Endothelial cell of umbilical vein (primary cell): ENCODE measurements around the gene DSCAML1. TPM values are rescaled to one million over a fixed set of nuclear protein-coding genes. Genes with fewer than 3 reads are reported as not detected.

ENCODE experiments used
- BruUV-seq: library from RNA; stranded (reverse); fragments of 400-500 nt; replicated peaks from 2 replicates; lab custom pipeline; 2021; lab: Mats Ljungman, UMichigan
- CTCF ChIA-PET: fragments of 300-600, 350-600 bp; sonication (Branson Sonifier 250); formaldehyde crosslinking; loops from one replicate; lab custom pipeline; 2021; ENCODE audit warnings: antibody characterized with exemption, inconsistent platforms; lab: Charles Lee
- POLR2A ChIA-PET: fragments of 300-600, 350-600 bp; sonication (Branson Sonifier 250); formaldehyde crosslinking; loops from one replicate; lab custom pipeline; 2021; ENCODE audit warnings: antibody characterized with exemption, inconsistent platforms; lab: Charles Lee
- DNase-seq: peaks from one replicate; pipeline ENCODE4 v3.0.0-alpha.2; 2011; ENCODE audit warnings: low read depth, low spot score
- FAIRE-seq: peaks from 2 replicates; lab custom pipeline; 2011; peaks lifted over from hg19 to GRCh38; lab: Jason Lieb, UNC
- H2AFZ ChIP-seq: 2 replicates; pipeline ENCODE4 v1.6.0; 2012; ENCODE audit warnings: low read depth, low read length, control low read depth, inconsistent platforms
- H3K27ac ChIP-seq: 2 replicates; pipeline ENCODE4 v1.5.1; 2011; ENCODE audit warnings: low read depth, mild to moderate bottlenecking, control low read depth, low read length, moderate library complexity; ENCODE audit not compliant: insufficient read depth
- H3K27me3 ChIP-seq, 2 experiments: 2 replicates each; pipeline versions ENCODE4 v1.6.0 to v1.6.1; 2011; ENCODE audit warnings: low read length in 2 of 2, mixed read lengths in 1 of 2; ENCODE audit not compliant: control insufficient read depth in 2 of 2, insufficient read depth in 2 of 2
- H3K36me3 ChIP-seq, 2 experiments: 2 replicates in 1 of 2; 3 replicates in 1 of 2; pipeline ENCODE4 v1.5.1; 2011; ENCODE audit warnings: low read length in 2 of 2, mild to moderate bottlenecking in 1 of 2, moderate library complexity in 1 of 2; ENCODE audit not compliant: control insufficient read depth in 2 of 2, insufficient read depth in 2 of 2; ENCODE audit errors: extremely low read depth in 1 of 2
- H3K4me1 ChIP-seq: 3 replicates; pipeline ENCODE4 v1.5.1; 2011; ENCODE audit warnings: mild to moderate bottlenecking, low read length; ENCODE audit not compliant: control insufficient read depth, insufficient read depth; ENCODE audit errors: extremely low read depth
- H3K4me2 ChIP-seq: 2 replicates; pipeline ENCODE4 v1.6.1; 2011; ENCODE audit warnings: low read length, control low read depth, mixed read lengths; ENCODE audit not compliant: insufficient read depth
- H3K4me3 ChIP-seq, 3 experiments: fragments of 200-600 bp in 1 of 3; sonication (generic), shearing (Covaris generic) in 1 of 3; replicated peaks in 1 of 3; 2 replicates each; pipeline ENCODE4 v1.5.1; 2011 to 2016; ENCODE audit warnings: control low read depth in 3 of 3, low read length in 3 of 3, mild to moderate bottlenecking in 2 of 3, inconsistent platforms in 1 of 3, low read depth in 1 of 3, moderate library complexity in 1 of 3; ENCODE audit not compliant: insufficient read depth in 1 of 3
- H3K79me2 ChIP-seq: 2 replicates; pipeline ENCODE4 v1.6.0; 2012; ENCODE audit warnings: low read length, inconsistent platforms; ENCODE audit not compliant: control insufficient read depth, insufficient read depth
- H3K9ac ChIP-seq: replicated peaks from 2 replicates; pipeline ENCODE3; 2011; ENCODE audit warnings: low read length, control low read depth; ENCODE audit not compliant: insufficient read depth; ENCODE audit errors: extremely low read depth
- H3K9me1 ChIP-seq: replicated peaks from 3 replicates; pipeline ENCODE4 v1.6.0; 2011; ENCODE audit warnings: mild to moderate bottlenecking, low read length; ENCODE audit not compliant: control insufficient read depth, insufficient read depth; ENCODE audit errors: extremely low read depth
- H3K9me3 ChIP-seq: replicated peaks from 2 replicates; pipeline ENCODE4 v1.5.1; 2012; ENCODE audit warnings: low read length, inconsistent platforms; ENCODE audit not compliant: control insufficient read depth, insufficient read depth
- H4K20me1 ChIP-seq: replicated peaks from 2 replicates; pipeline ENCODE3; 2011; ENCODE audit warnings: mild to moderate bottlenecking, low read length; ENCODE audit not compliant: control insufficient read depth, insufficient read depth; ENCODE audit errors: extremely low read depth
- CTCF ChIP-seq, 2 donors: IDR thresholded peaks; 1 replicate in 1 of 2; 2 replicates in 1 of 2; pipeline ENCODE4 v1.5.1; 2011; ENCODE audit warnings: low read length in 2 of 2, mild to moderate bottlenecking in 2 of 2, moderate library complexity in 2 of 2, control low read depth in 1 of 2, inconsistent platforms in 1 of 2, low read depth in 1 of 2; ENCODE audit not compliant: insufficient read depth in 1 of 2; ENCODE audit errors: extremely low read depth in 1 of 2
- EZH2 ChIP-seq: IDR thresholded peaks from 2 replicates; pipeline ENCODE4 v1.6.1; 2012; ENCODE audit warnings: borderline replicate concordance, low read depth, mild to moderate bottlenecking, moderate library complexity, low read length, inconsistent platforms; ENCODE audit not compliant: severe bottlenecking
- FOS ChIP-seq: IDR thresholded peaks from 2 replicates; pipeline ENCODE4 v1.6.1; 2011; ENCODE audit warnings: mild to moderate bottlenecking, low read length, moderate library complexity, borderline replicate concordance; ENCODE audit not compliant: insufficient read depth
- GATA2 ChIP-seq: IDR thresholded peaks from 2 replicates; pipeline ENCODE4 v1.7.0; 2011; ENCODE audit warnings: low read depth, mild to moderate bottlenecking, moderate library complexity, mixed read lengths, low read length; ENCODE audit not compliant: insufficient read length, insufficient read depth
- JUN ChIP-seq: IDR thresholded peaks from 2 replicates; pipeline ENCODE4 v1.6.1; 2011; ENCODE audit warnings: borderline replicate concordance, low read depth; ENCODE audit not compliant: insufficient read length, insufficient read depth
- MAX ChIP-seq: IDR thresholded peaks from 2 replicates; pipeline ENCODE4 v1.6.1; 2011; ENCODE audit not compliant: insufficient read depth, insufficient read length
- MYC ChIP-seq: IDR thresholded peaks from one replicate; pipeline ENCODE4 v1.6.1; 2011; ENCODE audit warnings: mild to moderate bottlenecking, low read depth, low read length
- POLR2A ChIP-seq: IDR thresholded peaks from 2 replicates; pipeline ENCODE4 v1.6.1; 2012; ENCODE audit warnings: low read depth, mild to moderate bottlenecking, control low read depth, low read length
- POLR2AphosphoS5 ChIP-seq: IDR thresholded peaks from 2 replicates; pipeline ENCODE4 v1.6.1; 2012; ENCODE audit warnings: low read depth, mild to moderate bottlenecking, control low read depth, low read length, moderate library complexity; ENCODE audit not compliant: insufficient read depth
- dilution Hi-C: fragments of 300-500 bp; cut with MboI; formaldehyde crosslinking; loops from one replicate; pipeline ENCODE4 v1.15.0; 2019; ENCODE audit warnings: low sequenced_read_pairs; ENCODE audit not compliant: extremely low pct_ligation_motif_present
- intact Hi-C: fragments of 100-400 bp; cut with micrococcal nuclease; formaldehyde crosslinking; loops from one replicate; pipeline ENCODE4 v1.10.0; 2022
- polyA plus RNA-seq, 4 experiments: library from polyadenylated mRNA; depleted of rRNA in 3 of 4; stranded (reverse) in 3 of 4; unstranded in 1 of 4; fragments of >200 nt; gene quantifications; 2 replicates each; pipeline versions ENCODE4 v1.2.1 to v1.2.3, GENCODE V29; 2011 to 2012; ENCODE audit warnings: missing spikeins in 1 of 4
- total RNA-seq: library from RNA; stranded (reverse); gene quantifications from 2 replicates; pipeline ENCODE4 v1.2.3, GENCODE V29; 2021

DSCAML1 gene
- total and polyA plus RNA-seq, 2 donors (not counting 3 experiments of a cell fraction or from before 2014, with no cell fraction given), result not detected

- DNase-seq (no peak), FAIRE-seq (no peak)
- Histone ChIP-seq H4K20me1 (no peaks in the 10 kb centered on the region), H3K9me3 (no peaks in the 10 kb centered on the region), H3K4me2 (no peak overlapping the region), H3K36me3 (no peaks in the 10 kb centered on the region), H3K27ac (no peak overlapping the region), H3K9me1 (no peaks in the 10 kb centered on the region), H3K27me3 (peaks cover 0 to under 1% of the 10 kb centered on the region in 2 experiments), H3K4me3 (no peak overlapping the region), H2AFZ (no peak overlapping the region), H3K79me2 (no peaks in the 10 kb centered on the region), H3K9ac (no peak overlapping the region), H3K4me1 (no peaks in the 10 kb centered on the region)
- intact Hi-C loops, result no loop called here
- POLR2A ChIA-PET, result no interaction called here
- CTCF ChIA-PET, result no interaction called here
- TF ChIP-seq POLR2AphosphoS5, result no peak
- TF ChIP-seq GATA2, result no peak
- TF ChIP-seq FOS, result no peak
- no peak for TF ChIP-seq MYC
- no peak for TF ChIP-seq POLR2A
- TF ChIP-seq JUN, result no peak
- no peak for TF ChIP-seq MAX
- dilution Hi-C loops, result no loop called here
- BruUV-seq, result no TSS peak
These were observed 112.9 kb downstream of the DSCAML1 start for GRCh38 chr11:117684111-117684510.

DNA sequence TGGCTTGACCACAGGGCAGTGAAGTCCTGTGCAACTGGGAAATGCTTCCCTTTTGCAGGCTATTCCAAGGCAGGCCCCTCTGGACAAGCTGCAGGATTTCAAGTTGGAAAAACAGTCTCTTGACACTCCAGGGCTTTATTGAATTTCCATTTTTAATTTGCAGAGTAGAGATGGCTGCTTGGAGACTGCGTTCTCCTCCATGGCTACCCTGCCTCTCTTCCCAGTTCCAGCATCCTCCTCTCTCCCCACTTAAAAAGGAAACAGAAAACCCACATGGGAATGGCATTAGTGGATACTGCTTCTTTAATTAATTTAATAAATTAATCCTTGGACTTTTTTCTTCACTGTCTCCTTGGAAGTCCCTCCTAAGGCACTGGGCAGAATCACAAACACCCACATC is 115.6 kb downstream of the DSCAML1 start:
- CTCF ChIA-PET, result no interaction called here
- H4K20me1 ChIP-seq, result no peaks in the 10 kb centered on the region
- H3K4me3 ChIP-seq, result no peak overlapping the region

More for the DNA sequence above, 115.6 kb downstream of the DSCAML1 start:
- Histone ChIP-seq H3K4me1 (no peaks in the 10 kb centered on the region), H3K79me2 (no peaks in the 10 kb centered on the region), H3K9me1 (no peaks in the 10 kb centered on the region), H3K4me2 (no peak overlapping the region), H2AFZ (no peak overlapping the region), H3K9ac (no peak overlapping the region), H3K36me3 (no peaks in the 10 kb centered on the region), H3K27me3 (no peaks in the 10 kb centered on the region), H3K9me3 (no peaks in the 10 kb centered on the region), H3K27ac (no peak overlapping the region)
- DNase-seq, result no peak
- no peak for TF ChIP-seq MAX
- TF ChIP-seq POLR2AphosphoS5, result no peak
- no peak for TF ChIP-seq EZH2
- TF ChIP-seq MYC, result no peak
- no peak for TF ChIP-seq JUN
- TF ChIP-seq CTCF (IDR thresholded peaks at IDR 0.05; ENCODE audit: extremely low read depth in 1 of 2, insufficient read depth in 1 of 2, low read depth in 1 of 2, low read length in 2 of 2), result no peak
- no peak for TF ChIP-seq FOS
- no peak for TF ChIP-seq POLR2A
- TF ChIP-seq GATA2, result no peak
- no peak for FAIRE-seq
- dilution Hi-C loops (no loop called here), intact Hi-C loops (no loop called here)
- no TSS peak for BruUV-seq
- POLR2A ChIA-PET, result no interaction called here
